ENCODE data around the gene CTRL.
A peak's percentile ranks its signal among the peaks of the same experiment; 100 is the strongest.
"Not testable (repeated sequence)": the region's sequence is repeated elsewhere in the genome, so short reads cannot be mapped to it uniquely, and the experiment has no call there.

CTRL gene

GRCh38 chr16:67940446-67941089, 8.9 kb upstream of the CTRL start:
- DNase-seq, result no peak

GRCh38 chr16:67939507-67940445, 8.1 kb upstream of the CTRL start:
- peak; percentile 69 for DNase-seq

- not testable (repeated sequence) for DNase-seq
Observed at GRCh38 chr16:67937713-67938112, 6.1 kb upstream of the CTRL start.

GRCh38 chr16:67936880-67937605, 5.4 kb upstream of the CTRL start:
- peak; percentile 81 for DNase-seq

GRCh38 chr16:67936124-67936879, 4.6 kb upstream of the CTRL start, which contains the start of gene PSMB10:
Gene PSMB10 (minus strand): TSS chr16:67936850. CDS start chr16:67936749, 101 bp downstream.
- DNase-seq, result no peak

GRCh38 chr16:67935402-67936123, 3.9 kb upstream of the CTRL start:
- DNase-seq, result peak; percentile 97

- DNase-seq, result no peak
Observed at GRCh38 chr16:67935101-67935401, 3.4 kb upstream of the CTRL start.

GRCh38 chr16:67934306-67935100, 2.8 kb upstream of the CTRL start:
- no peak for DNase-seq

GRCh38 chr16:67933805-67934204, 2.1 kb upstream of the CTRL start:
- no peak for DNase-seq

GRCh38 chr16:67932462-67932840, 789 bp upstream of the CTRL start:
- DNase-seq, result no peak

- no peak for DNase-seq
Observed at GRCh38 chr16:67930678-67931211, 917 bp downstream of the CTRL start.

- DNase-seq, result no peak
Observed at GRCh38 chr16:67930191-67930590, 1.5 kb downstream of the CTRL start.

- peak; percentile 83 for DNase-seq
Observed at GRCh38 chr16:67928561-67929364, 2.9 kb downstream of the CTRL start.

GRCh38 chr16:67928147-67928546, 3.5 kb downstream of the CTRL start:
- no peak for DNase-seq

- DNase-seq, result no peak
Observed at GRCh38 chr16:67927131-67927941, 4.3 kb downstream of the CTRL start.

GRCh38 chr16:67926181-67926750, 5.4 kb downstream of the CTRL start:
- no peak for DNase-seq

GRCh38 chr16:67924140-67924906, 7.3 kb downstream of the CTRL start:
- DNase-seq, result no peak

All from CD4-positive, alpha-beta T cell treated with Interleukin-17A for 4 hours (primary cell).